22Rv1 (cell line): ENCODE results near the gene ARHGAP6.

Experiments used
- CTCF ChIP-seq: fragments of 450-650 bp; IDR thresholded peaks from 2 replicates; pipeline ENCODE4 v1.5.1; 2017; ENCODE audit warnings: mild to moderate bottlenecking
- ZFX ChIP-seq: fragments of 450-650 bp; IDR thresholded peaks from 2 replicates; pipeline ENCODE4 v1.6.1; 2017; ENCODE audit warnings: antibody characterized with exemption, borderline replicate concordance

- TF ChIP-seq CTCF = no peak
- no peak for TF ChIP-seq ZFX
Observed at GRCh38 chrX:11409957-11410356, 255.8 kb downstream of the ARHGAP6 start.
